ENCODE data around the gene CLDND1.
"Not testable (repeated sequence)": the region's sequence is repeated elsewhere in the genome, so short reads cannot be mapped to it uniquely, and the experiment has no call there.

CLDND1 gene

GRCh38 chr3:98522544-98523281 lies at the start of gene CLDND1:
CLDND1 (minus strand) TSS chr3:98522902; CDS start chr3:98521424, 1,478 bp downstream.
- peak; percentile 97 for DNase-seq

- no peak for DNase-seq
Measured at GRCh38 chr3:98568402-98568801, 45.7 kb upstream of the CLDND1 start.

DNA sequence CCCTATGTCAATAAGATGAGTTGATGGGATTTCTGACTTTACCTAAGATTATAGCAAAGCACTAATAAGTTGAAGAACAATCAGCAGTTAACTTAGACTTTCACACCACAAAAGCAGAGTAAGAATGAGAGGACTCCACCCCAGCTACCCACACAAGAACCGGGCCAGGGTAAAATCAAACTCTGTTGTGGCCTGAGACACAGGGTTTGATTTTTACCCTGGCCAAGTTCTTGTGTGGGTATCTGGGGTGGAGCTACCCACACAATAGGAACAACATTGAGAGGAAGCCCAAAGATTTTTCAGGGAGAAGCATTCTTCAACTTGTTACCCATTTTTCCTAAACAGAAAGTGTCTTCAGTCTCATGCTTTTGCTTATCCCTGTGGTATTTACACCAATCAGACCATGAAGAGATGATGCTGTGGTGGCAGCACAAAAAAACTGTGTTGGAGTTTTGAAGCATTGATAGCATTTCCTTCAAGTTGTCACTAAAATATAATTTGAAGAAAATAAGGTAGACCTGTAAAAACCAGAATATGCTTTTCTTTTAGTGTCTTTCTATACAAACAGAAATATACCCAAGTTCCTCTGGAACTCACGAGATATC lies 45.1 kb upstream of the CLDND1 start:
- no peak for DNase-seq

GRCh38 chr3:98565843-98566242 lies 43.1 kb upstream of the CLDND1 start:
- DNase-seq: no peak

DNA sequence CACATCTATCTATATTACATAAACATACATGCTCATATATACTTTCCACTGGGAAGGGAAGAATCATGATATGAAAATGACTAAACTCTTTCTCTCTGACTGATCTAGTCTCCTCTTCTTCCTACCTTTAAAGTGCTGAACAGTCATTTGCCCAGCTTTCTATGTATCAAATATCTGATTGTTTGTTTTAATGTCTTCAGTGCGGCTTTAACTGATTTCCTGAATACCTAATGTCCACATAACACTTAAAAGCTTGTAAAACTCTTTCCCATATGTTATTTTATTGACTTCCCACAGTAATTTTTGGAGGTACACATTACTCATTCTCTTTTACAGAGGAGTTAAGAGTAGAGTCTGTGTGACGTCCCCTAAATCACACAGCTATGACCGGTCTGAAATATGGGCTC lies 42.5 kb upstream of the CLDND1 start:
- no peak for DNase-seq

- no peak for DNase-seq
Measured at GRCh38 chr3:98564282-98565005, 41.7 kb upstream of the CLDND1 start.

DNA sequence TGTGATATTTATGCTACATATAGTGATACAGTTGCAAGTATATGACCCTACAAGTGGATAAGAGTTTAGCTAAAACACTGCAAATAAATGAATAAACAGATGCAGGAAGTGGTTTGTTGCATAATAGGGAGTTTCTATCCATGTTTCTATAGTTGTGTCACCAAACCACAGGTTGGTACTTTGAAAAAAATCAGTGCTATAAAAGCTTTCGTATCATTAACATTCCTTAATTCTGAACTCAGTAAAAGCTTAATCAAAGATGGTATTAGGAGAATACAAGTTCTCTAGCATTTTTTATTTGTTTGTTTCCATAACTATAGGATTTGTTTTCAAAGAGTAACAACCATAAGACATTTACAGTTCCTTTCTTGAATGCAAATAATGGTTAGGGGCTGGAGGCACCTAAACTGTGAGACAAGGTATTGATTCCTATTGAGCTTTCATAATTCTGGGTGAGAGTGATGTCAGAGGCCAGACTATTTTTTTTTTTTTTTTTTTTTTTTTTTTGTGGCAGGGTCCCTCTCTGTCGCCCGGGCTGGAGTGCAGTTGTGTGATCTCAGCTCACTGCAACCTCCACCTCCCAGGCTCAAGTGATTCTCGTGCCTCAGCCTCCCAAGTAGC lies 41.1 kb upstream of the CLDND1 start:
- DNase-seq: no peak

- DNase-seq: no peak
Measured at GRCh38 chr3:98561727-98562521, 39.2 kb upstream of the CLDND1 start.

- no peak for DNase-seq
Measured at GRCh38 chr3:98560911-98561310, 38.2 kb upstream of the CLDND1 start.

GRCh38 chr3:98559769-98560168 lies 37.1 kb upstream of the CLDND1 start:
- not testable (repeated sequence) for DNase-seq

GRCh38 chr3:98558100-98558827 lies 35.6 kb upstream of the CLDND1 start:
- DNase-seq: no peak

DNA sequence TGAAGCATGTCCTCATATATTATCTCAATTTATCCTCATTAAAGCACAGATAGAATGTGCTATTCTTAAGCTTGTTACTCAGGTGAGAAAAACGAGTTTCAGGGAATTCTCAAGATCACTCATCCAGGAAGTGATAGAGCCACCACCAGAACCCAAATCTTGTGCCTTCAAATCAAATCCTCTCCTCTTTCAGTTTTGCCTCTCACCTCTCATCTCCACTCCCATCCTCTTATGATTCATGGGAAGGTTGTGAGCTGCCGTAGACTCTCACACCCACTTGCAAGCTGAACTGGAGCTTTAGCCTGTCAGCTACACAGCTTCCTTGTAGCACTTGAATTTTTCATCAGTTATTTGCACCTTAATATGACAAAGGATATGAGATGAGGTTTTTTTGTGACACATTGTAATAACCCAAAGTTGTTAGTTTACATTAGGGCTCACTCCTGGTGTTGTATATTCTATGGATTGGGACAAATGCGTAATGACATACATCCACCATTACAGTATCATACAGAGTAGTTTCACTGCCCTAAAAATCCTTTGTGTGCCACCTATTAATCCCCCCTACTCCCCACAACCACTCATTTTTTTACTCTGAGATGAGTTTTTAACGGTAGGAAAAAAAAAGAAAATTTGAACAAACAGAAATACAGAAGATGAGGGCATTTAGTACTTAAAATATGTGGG lies 34.8 kb upstream of the CLDND1 start:
- DNase-seq: no peak

DNA sequence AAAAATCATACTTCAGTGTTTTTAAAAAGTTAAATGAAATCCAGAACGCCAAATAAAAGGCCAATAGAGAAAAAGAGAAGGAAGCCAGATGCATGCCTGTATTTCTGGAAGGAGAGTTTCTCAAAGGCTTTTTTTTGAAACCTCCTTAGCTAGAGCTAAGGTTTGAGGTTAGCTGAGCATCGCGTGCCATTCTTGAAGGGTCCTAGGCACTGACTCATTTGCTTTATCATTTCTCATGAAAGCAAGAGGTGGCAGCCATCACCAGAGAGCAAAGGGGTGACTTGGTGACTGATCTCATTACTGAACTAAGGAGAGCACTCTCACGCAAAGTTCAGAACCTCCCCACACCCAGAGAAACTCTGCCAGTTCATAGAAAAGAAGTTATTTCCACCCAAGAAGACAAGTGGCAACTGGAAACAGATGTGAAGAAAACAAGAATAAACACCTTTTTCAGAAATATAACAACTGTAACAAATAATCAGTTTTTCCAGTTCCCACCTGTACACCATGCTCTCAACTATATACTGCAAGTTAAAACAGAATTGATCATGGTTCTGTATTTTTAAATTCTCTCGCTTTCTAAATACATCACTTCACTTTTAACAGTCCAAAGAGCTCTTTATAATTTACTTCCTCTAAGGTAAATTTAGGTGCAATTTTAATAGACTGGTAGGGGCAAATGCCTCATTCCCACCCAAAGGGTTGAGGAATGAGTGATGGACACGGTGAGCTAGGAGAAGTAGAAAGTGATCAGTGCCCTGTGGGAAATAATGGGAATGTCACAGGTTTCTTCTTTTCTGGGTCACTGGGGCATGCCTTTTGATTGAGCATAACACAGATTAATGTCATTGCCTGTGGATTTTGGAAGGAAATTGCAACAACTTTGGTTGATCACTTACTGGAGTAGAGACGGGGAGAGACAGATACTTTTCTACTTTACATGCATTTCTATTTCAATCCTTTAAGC lies 33.7 kb upstream of the CLDND1 start:
- DNase-seq: no peak

DNA sequence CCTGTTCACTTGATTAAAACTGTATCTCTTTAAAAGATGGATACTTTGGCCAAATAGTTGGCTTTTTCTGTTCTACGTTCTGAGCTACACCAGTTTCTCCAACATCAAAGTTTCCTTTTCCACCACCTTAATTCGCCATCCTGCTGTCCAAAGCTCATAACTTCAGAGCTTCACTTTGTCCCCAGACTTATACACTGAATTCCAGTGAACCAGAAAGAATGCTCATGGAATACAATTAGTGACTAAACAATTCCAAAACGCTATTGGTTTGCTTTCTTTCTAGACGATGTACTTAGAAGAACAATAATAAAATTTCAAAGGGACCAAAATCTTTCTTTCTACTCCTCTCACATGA lies 32.3 kb upstream of the CLDND1 start:
- no peak for DNase-seq

DNA sequence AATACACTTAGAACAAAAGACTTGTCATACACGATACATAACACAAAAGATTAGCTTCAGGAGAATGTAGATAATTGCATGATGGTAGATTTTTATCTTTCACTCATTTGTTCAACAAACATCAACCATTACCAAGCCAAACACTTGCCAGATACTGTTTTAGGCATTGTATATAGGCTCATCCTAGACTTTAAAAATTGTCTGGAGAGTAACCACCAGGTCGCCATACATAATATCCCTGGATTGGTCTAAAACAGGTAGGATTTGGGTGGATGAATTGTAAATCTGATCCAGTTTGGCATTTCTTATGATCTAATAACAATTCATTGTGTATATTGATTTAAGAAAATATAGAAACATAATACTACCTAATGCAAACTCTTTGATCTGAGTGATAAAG lies 31.9 kb upstream of the CLDND1 start:
- no peak for DNase-seq

GRCh38 chr3:98553753-98554152 lies 31.1 kb upstream of the CLDND1 start:
- DNase-seq: no peak

DNA sequence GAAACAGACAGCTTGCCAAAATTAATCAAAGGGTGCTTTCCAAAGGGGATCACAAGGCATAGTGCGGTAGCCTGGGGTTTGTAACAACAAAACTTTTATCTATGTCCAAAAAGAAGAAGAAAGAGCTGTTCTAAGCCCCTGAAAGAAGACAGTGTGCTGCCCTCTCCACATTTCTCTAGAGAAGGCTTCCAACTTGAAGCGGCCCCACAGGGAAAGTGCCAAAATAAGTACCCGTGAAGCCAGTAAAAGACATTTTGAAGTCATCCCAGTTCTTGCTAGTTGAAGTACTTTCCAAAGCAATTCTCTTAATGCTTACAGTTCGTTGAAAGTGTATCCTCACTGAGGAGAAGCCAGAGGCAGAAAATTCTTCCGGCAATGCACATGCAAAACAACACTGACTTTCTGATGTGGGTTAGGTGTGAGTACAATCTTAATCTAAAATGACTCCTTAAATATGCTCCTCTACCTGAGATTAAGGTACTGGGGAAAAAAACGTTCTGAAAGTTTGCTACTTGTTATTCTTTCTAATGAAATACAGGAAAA lies 30.4 kb upstream of the CLDND1 start:
- no peak for DNase-seq

DNA sequence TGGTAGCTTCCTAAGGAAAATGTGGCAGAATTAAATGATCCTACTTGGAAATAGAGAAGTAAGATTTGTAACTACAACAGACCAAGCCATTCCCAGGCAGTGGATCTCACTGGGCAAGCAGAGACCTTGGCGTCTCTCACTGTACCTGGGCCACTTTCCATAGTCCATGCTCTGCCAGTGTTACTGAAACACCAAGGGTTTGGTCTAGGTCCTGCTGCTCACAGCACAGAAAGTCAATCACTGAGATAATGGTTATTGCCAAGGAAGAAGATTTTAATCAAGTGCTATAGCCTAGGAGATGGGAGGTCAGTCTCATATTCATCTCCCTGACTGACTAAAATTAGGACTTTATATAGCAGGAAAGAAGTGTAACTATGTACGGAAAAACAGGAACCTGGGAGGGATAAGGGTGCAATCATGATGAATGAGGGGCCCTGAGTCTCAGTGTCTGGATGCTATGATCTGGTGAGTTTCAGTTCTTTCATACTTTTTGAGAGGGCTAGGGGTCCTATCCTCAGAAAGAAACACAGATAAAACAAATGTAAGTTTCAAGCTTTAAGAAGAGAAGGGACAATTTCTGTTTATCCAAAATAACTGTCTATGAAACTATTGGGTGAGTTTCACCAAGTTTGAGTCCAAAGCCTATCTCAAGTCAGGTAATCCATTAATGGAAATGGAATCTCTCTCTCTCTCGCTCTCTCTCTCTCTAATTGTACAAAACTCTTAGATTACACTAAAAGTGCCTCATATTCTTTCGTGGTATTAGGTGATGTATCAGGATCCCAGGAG lies 29.7 kb upstream of the CLDND1 start:
- DNase-seq: no peak

DNA sequence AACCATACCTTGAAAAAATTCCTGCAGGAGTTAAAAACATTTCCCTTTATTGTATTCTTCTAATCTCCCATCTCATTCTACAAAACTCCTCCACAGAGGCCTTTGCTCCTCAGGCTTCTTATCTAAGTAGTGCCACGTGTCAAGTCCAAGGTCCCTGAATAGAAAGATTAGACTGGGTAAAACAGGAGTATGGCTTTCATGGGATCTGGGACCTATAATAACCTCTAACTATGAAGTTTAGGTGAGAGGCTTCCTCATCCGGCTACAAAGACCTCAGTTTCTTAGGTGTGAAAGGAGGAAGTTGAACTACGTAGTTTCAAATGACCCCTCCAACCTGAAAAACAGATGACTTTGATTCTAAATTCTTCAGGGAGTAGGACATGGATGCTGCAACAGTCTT lies 29.1 kb upstream of the CLDND1 start:
- DNase-seq: no peak

Data from NCI-H774 (cell line).